Aorta (tissue), 5 donors: ENCODE data around the gene RAB3B. TPM values are rescaled to one million over a fixed set of nuclear protein-coding genes. Genes with fewer than 3 reads are reported as not detected.
"Not testable (repeated sequence)": the region's sequence is repeated elsewhere in the genome, so short reads cannot be mapped to it uniquely, and the experiment has no call there.

Source experiments
- ATAC-seq: fragments of 200-7000 bp; cut with Tn5 transposase; one replicate; pipeline ENCODE4 v1.9.1; 2022; ENCODE audit warnings: moderate library complexity; ENCODE audit not compliant: low FRiP score
- DNase-seq, 2 donors: peaks; one replicate each; pipeline ENCODE4 v3.0.0-alpha.2; 2020
- H3K27ac ChIP-seq, 2 donors: one replicate each; pipeline ENCODE4 v1.5.1; 2013; ENCODE audit warnings: low read length in 2 of 2, mild to moderate bottlenecking in 2 of 2, moderate library complexity in 2 of 2, control low read depth in 1 of 2, inconsistent platforms in 1 of 2, low read depth in 1 of 2
- H3K27me3 ChIP-seq, 2 donors: one replicate each; pipeline ENCODE4 v1.6.1; 2013; ENCODE audit warnings: control low read depth in 1 of 2, low read length in 1 of 2, mild to moderate bottlenecking in 1 of 2, moderate library complexity in 1 of 2; ENCODE audit not compliant: insufficient read depth in 2 of 2, control insufficient read depth in 1 of 2
- H3K36me3 ChIP-seq, 2 donors: one replicate each; pipeline ENCODE4 v1.6.1; 2013; ENCODE audit warnings: control low read depth in 1 of 2, low read length in 1 of 2, mild to moderate bottlenecking in 1 of 2; ENCODE audit not compliant: insufficient read depth in 2 of 2, control insufficient read depth in 1 of 2
- H3K4me1 ChIP-seq, 2 donors: one replicate each; pipeline ENCODE4 v1.6.1; 2013; ENCODE audit warnings: low read length in 2 of 2, control low read depth in 1 of 2, mild to moderate bottlenecking in 1 of 2, moderate library complexity in 1 of 2; ENCODE audit not compliant: insufficient read depth in 2 of 2, control insufficient read depth in 1 of 2
- H3K4me3 ChIP-seq, 2 donors: one replicate each; pipeline ENCODE4 v1.5.1; 2013; ENCODE audit warnings: low read length in 2 of 2, control low read depth in 1 of 2, mild to moderate bottlenecking in 1 of 2
- H3K9me3 ChIP-seq: one replicate; pipeline ENCODE4 v1.6.1; 2013; ENCODE audit warnings: mild to moderate bottlenecking, low read length; ENCODE audit not compliant: control insufficient read depth
- whole genome bisulfite sequencing, 2 donors: extraction: QIAGEN DNeasy Blood & Tissue Kit; methylation state at CpG; one replicate each; pipeline ENCODE4 v1.1.7; 2013; 5-methylcytosine and 5-hydroxymethylcytosine counted together
- intact Hi-C, 2 donors: fragments of 100-400 bp; cut with DNase I; formaldehyde crosslinking; loops; one replicate each; pipeline versions ENCODE4 v1.14.2 to v1.15.0; 2022
- long read RNA-seq, 2 donors: library from polyadenylated mRNA; unstranded; transcript quantifications; one replicate each; pipeline ENCODE4 v2.0.0, GENCODE V29; 2020 to 2021
- polyA plus RNA-seq, 2 donors: library from polyadenylated mRNA; stranded (reverse); fragments of 200-250 nt; gene quantifications; one replicate each; pipeline ENCODE4 v1.2.3, GENCODE V29; 2013
- total RNA-seq, 2 donors: library from RNA; stranded (reverse); fragmentation: NEBNext Ultra II Directional; extraction: Animal tissue kit (Norgen Biotek cat#: 25700); gene quantifications; one replicate each; pipeline ENCODE4 v1.2.1, GENCODE V29; 2021
- donor health status: healthy with polysubstance abuse.
- donor health status: Bipolar disorder and iron deficiency.
- donor health status: DM: no; HTN: no; CAD: no.
- donor health status: DM: no; HTN: no; CAD: no.
- donor health status: DM: yes; HTN: yes; CAD: no.

The RAB3B gene, protein sequence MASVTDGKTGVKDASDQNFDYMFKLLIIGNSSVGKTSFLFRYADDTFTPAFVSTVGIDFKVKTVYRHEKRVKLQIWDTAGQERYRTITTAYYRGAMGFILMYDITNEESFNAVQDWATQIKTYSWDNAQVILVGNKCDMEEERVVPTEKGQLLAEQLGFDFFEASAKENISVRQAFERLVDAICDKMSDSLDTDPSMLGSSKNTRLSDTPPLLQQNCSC
- under 1 TPM; 0.03 TPM for total RNA-seq
- polyA plus RNA-seq, result under 1 TPM; 0.05 to 0.13 TPM
- long read RNA-seq, donor 1, result 0 reads
- long read RNA-seq, donor 2, partial matches to known transcripts, result 0 of 1 reads
- long read RNA-seq, donor 2, other reads (novel, unspliced or antisense), result 1 of 1 reads

DNA sequence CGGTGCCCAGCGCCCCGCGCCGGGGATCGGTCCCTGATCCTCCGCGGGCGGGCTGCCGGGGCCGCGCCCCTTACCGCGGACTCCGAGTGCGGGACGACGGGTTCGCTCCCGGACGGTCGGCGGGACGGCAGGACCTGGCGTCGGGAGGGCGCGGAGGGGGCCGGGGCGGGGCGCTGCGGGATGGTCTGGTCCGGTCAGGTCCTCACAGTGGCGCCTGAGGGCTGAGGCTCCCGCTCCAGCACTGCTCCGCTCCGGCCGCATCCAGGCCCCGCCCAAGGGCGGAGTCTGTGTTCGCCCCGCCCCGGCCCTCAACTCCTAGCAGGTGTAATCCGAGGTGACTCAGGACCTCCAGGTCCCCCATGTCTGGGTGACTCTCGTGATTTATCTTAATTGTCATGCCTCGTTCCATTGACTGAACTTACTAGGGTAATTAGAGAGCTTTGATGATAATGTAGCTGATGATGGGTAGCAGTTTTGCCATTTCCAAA is at the start of gene RAB3B:
Gene RAB3B, minus strand, starts transcription at position 223 of the 488 bp plus-strand sequence. CDS start 13,583 bp downstream, outside the sequence.
- H3K4me3 ChIP-seq, result peak within 1 kb of the TSS; percentile 44
- H3K36me3 ChIP-seq, result no peaks in the 10 kb centered on the region
- peak; percentile 52 to 81 for DNase-seq
- 0 to 1% methylated on average over 34 to 46 of the region's 46 CpGs for WGBS, 2 donors
- no peaks in the 10 kb centered on the region for H3K27me3 ChIP-seq
- H3K27ac ChIP-seq, result no peak within 1 kb of the TSS
- intact Hi-C loops, result no loop called here
- no peaks in the 10 kb centered on the region for H3K9me3 ChIP-seq
- peak; percentile 64 for ATAC-seq
- H3K4me1 ChIP-seq, result no peaks in the 10 kb centered on the region

DNA sequence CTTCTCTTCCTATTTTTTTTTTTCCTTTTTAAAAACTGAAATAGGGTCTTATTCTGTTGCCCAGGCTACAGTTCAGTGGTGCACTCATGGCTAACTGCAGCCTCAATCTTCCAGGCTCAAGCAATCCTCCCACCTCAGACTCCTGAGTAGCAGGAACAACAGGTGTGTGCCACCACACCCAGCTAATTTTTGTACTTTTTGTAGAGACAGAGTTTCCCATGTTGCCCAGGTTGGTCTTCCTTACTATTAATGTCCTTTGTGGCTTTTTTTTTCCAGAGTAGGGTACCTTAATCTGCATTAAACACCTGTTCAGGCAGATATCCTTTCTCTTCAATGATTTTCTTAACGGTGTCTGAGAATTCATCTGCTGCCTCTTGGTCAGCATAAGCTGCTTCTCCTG is 47.4 kb upstream of the RAB3B start:
- WGBS, 2 donors, result 100% methylated on average over 1 of the region's 1 CpG
- Histone ChIP-seq H3K27me3 (no peaks in the 10 kb centered on the region), H3K4me3 (no peak overlapping the region), H3K4me1 (no peaks in the 10 kb centered on the region), H3K36me3 (no peaks in the 10 kb centered on the region), H3K9me3 (no peaks in the 10 kb centered on the region), H3K27ac (no peak overlapping the region)
- intact Hi-C loops, result no loop called here
- no peak for ATAC-seq
- DNase-seq, result no peak

DNA sequence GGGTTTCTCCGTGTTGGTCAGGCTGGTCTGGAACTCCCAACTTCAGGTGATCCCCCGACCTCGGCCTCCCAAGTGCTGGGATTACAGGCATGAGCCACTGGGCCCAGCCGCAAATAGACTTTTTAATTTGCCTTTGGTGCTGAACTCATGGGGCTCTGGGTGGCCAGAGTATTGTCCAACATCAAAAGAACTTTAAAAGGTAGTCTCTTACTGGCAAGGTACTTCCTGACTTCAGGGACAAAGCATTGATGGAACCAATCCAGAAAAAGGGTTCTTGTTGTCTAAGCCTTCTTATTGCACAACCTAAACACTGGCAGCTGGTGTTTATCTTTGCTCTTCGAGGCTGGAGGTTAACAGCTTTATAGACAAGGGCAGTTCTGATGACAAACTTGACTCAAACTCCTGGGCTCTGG is 46.9 kb upstream of the RAB3B start:
- ATAC-seq, result no peak
- Histone ChIP-seq H3K4me3 (no peak overlapping the region), H3K27me3 (no peaks in the 10 kb centered on the region), H3K27ac (no peak overlapping the region), H3K36me3 (no peaks in the 10 kb centered on the region), H3K4me1 (no peaks in the 10 kb centered on the region), H3K9me3 (no peaks in the 10 kb centered on the region)
- intact Hi-C loops, result no loop called here
- WGBS, 2 donors, result 85 to 87% methylated on average over 5 of the region's 5 CpGs
- no peak for DNase-seq

DNA sequence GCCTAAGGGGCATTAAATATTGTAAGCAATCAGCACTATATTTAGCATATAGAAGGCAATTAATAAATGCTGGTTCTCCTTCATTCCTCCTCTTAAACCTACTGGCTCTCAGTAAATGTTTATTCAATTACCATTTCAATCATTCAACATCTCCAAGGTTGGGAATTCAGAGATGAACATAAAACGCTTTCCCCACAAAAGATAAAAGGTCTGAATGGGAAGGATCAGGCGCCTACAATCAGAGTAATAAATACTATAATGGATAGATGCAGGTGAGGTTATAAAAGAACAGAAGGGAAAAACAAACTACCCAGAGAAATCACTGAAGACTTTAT is 43.5 kb upstream of the RAB3B start:
- no peaks in the 10 kb centered on the region for H3K27me3 ChIP-seq
- H3K4me1 ChIP-seq, result no peaks in the 10 kb centered on the region
- no peak for DNase-seq
- H3K36me3 ChIP-seq, result no peaks in the 10 kb centered on the region
- no peak overlapping the region for H3K27ac ChIP-seq
- ATAC-seq, result no peak
- WGBS, 2 donors, result 95 to 97% methylated on average over 2 of the region's 2 CpGs
- intact Hi-C loops, result no loop called here
- H3K9me3 ChIP-seq, result no peaks in the 10 kb centered on the region
- no peak overlapping the region for H3K4me3 ChIP-seq

DNA sequence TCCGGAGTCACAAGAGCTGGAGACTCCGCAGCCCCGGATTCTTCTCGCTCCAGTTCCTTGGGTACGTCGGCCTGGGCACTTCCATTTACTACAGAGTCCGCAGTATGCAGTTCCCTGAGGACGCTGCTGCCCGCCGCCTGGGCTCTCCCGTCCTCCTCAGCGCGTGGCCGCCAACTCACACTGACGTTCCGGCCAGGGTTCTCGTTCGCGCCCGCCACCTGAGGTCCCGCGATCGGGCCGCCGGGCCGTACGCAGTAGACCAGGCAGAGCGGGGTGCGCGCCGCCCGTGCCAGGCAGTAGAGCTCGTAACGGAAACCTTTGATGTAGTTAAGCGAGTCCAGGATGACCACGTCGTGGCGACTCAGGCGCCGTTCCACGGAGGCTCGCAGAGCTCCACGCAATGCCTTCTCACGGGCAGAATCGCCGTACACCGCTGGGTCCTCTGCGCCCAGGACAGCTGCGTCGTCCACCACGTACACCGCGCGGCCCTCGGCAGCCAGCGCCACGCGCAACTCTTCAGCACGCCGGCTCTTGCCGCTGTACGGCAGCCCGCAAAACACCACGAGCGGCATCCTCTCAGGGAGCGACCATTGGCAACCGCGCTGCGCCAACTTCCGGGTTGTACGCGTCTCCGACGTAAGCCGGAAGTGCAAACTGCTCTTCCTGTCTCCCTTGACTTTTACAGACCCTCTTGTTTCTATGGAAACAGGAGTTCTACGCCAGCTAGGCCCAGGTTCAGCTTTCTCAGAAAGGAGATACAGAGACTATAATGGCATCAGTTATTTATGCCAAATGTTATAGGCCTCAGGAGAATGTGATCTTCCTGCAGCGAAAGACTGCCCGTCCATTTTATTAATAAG is 42.9 kb upstream of the RAB3B start, which contains the start of gene KTI12:
Gene KTI12, minus strand, starts transcription at position 621 of the 860 bp plus-strand sequence. Its CDS starts 49 bp downstream, at position 572.
- Histone ChIP-seq H3K4me1 (no peaks in the 10 kb centered on the region), H3K9me3 (no peaks in the 10 kb centered on the region), H3K36me3 (no peaks in the 10 kb centered on the region), H3K4me3 (peak within 1 kb of the TSS; percentile 43 to 45), H3K27me3 (no peaks in the 10 kb centered on the region), H3K27ac (peak within 1 kb of the TSS in 1 of 2 donors; percentile 84)
- 2% methylated on average over 78 of the region's 78 CpGs for WGBS, 2 donors
- intact Hi-C loops, result loop anchor here in 1 of 2 donors (2.0 kb wide), 1 partner anchor 21 kb away; the partner anchor contains the start of gene TXNDC12
- ATAC-seq (peak; percentile 95), DNase-seq (peak; percentile 93 to 95)

DNA sequence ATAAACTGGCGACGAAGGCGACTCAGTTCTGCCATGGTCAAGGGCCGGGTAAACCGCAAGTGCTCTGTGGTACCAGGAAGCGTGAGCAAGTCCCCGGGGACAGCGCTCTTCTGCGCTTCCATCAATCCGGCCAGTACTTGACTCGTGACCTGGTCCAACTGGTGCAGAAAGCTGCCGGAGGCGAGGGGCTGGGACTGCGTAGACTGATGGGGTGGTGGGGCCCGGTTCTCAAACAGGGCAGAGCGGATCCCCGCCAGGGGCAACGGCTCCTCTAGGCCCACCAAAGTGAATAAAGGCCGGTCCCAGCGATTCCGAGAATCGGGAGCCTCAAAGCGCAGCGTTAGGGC is 42.3 kb upstream of the RAB3B start:
- Histone ChIP-seq H3K27ac (peak overlapping the region in 1 of 2 donors; percentile 84), H3K4me3 (peak overlapping the region; percentile 43 to 45), H3K27me3 (no peaks in the 10 kb centered on the region), H3K9me3 (no peaks in the 10 kb centered on the region), H3K4me1 (no peaks in the 10 kb centered on the region), H3K36me3 (no peaks in the 10 kb centered on the region)
- peak; percentile 73 to 83 for DNase-seq
- 2% methylated on average over 24 of the region's 24 CpGs for WGBS, 2 donors
- intact Hi-C loops, result loop anchor here in 1 of 2 donors (2.0 kb wide), 1 partner anchor 22 kb away; the partner anchor contains the start of gene TXNDC12
- peak; percentile 65 for ATAC-seq

DNA sequence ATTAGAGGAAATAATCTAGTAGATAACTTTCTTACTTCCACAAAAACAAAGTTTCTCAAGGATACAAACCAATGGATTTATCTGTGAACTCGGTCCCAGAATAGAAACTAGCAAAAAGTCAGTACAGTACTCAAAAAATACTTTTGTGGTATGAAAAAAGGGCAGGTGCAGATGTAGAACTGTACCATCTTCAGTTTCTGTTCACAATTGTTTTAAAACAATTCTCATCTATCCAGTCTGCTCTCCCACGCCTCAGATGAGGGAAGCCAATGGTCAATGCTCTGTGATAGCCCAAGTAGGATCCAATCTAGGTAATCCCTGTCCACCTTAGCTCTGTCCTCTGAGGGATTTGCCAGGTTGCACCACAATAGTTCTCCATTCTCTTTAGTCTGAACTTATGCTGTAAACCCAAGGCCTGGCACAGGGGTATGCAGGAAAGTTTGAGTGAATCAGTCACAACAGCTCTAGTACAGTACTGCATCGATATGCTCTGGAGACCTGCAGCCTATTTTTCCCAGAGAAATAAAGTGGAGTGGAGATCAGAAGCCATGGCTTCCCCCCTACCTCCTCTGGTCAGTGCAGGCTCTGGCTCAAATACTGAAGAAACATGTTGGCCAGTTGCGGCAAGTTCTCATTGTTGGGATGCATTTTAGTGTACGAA is 41.8 kb upstream of the RAB3B start:
- Histone ChIP-seq H3K36me3 (no peaks in the 10 kb centered on the region), H3K4me1 (no peaks in the 10 kb centered on the region), H3K27me3 (no peaks in the 10 kb centered on the region), H3K27ac (peak overlapping the region in 1 of 2 donors; percentile 84), H3K9me3 (no peaks in the 10 kb centered on the region), H3K4me3 (peak overlapping the region; percentile 43 to 45)
- ATAC-seq, result no peak
- no peak for DNase-seq
- 31 to 34% methylated on average over 5 of the region's 5 CpGs for WGBS, 2 donors
- intact Hi-C loops, result loop anchor here in 1 of 2 donors (2.0 kb wide), 1 partner anchor 23 kb away; the partner anchor contains the start of gene TXNDC12

DNA sequence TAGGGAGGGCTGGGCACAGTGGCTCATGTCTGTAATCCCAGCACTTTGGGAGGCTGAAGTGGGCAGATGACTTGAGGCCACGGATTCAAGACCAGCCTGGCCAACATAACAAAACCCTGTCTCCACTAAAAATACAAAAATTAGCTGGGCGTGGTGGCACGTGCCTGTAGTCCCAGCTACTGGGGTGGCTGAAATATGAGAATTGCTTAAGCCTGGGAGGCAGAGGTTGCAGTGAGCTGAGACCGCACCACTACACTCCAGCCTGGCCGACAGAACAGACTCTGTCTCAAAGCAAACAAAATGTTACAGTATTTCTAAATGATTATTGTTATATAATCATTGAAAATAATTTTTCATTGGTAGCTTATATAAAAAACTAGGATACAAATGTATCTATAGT is 38.3 kb upstream of the RAB3B start:
- H3K4me1 ChIP-seq, intact Hi-C loops, H3K27ac ChIP-seq, ATAC-seq, H3K4me3 ChIP-seq, H3K9me3 ChIP-seq, DNase-seq, H3K27me3 ChIP-seq, H3K36me3 ChIP-seq: not testable (repeated sequence)
- WGBS, 2 donors, result 84 to 85% methylated on average over 5 of the region's 5 CpGs
